ENCODE results near the gene DNAJC30.

The DNAJC30 gene

DNA sequence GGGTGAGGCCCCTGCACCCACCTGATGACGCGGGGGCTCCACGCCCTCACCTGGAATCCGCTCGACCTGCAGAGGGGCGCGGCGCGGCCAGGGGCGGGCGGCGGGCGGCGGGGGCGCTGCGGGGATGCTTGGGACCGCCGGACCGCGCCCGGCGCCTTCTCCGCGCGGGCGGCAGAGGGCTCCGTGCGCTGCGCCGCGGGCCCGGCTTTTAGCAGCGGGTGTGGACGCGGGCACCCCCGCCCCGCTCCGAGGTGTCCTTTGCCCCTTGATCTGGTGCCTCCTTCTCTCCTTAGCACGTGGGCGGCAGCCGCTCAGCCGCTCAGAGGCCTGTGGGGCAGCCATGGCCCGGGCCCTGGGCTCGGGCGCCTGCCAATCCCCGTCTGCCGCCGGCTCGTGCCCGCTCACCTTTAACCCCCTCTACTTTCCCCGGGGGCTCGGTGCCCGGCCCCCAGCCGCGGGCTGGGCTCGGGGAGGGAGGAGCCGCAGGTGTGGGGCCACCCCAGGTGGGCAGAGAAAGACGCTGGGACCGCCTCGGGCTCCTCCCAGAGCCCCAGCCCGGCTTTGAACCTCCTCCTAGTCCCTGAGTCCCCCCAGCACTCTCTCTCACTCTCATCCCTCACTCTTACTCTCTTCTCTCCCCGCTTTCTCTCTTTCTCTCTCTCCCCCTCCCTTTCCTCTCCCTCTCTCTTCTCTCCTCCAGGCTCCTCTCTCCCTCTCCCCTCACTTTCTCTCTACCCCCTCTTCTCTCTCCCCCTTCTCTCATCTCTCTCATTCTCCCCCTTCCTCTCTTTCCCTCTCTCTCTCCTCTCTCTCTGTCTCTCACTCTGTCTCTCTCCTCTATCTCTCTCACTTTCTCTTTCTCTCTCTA, 35.3 kb downstream of the DNAJC30 start:
- DNase-seq (ENCODE audit: low spot score) = no peak

DNA sequence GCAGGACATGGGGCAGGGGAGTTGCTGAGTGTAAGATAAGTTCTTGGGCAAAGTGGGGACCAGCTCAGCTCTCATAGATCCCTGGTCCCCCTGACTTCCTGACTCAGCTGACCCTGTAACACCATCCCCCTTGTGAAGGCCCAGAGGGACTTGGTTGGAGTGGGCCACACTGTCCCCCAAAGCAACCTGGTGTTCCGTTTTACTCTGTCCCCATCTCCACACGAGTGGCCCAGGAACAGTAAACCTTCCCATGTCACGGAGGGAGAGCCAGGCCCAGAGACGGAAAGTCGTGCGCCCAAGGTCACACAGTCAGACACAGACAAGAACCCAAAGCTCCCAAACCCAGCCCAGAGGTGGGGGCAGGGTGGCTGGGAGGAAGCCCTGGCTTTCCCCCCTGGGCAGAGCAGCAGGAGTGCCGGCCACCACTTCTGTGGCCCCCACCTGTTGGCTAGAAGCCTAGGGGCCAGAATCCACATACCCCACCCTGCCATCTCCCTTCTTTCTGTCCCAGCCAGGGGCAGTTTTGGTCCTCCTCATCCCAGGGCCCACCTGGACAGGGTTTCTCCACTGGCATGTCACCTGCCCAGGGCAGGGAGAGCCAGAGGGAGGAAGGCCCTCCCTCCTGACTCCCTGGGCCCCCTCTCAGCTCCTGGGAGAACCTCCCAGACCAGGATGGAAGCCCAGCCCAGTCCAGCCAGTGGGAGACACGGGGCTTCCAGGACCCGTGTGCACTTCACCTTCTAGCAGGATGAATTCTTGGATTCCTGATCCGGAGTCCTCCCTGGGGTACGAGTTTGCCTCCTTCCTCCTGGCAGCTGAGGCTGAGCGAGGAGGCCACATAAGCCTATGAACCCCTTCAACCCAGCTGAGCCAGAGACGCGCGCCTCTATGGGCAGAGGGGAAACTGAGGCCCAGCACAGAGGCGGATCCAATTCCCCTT, 36.2 kb downstream of the DNAJC30 start:
- DNase-seq (ENCODE audit: low spot score) = no peak

DNA sequence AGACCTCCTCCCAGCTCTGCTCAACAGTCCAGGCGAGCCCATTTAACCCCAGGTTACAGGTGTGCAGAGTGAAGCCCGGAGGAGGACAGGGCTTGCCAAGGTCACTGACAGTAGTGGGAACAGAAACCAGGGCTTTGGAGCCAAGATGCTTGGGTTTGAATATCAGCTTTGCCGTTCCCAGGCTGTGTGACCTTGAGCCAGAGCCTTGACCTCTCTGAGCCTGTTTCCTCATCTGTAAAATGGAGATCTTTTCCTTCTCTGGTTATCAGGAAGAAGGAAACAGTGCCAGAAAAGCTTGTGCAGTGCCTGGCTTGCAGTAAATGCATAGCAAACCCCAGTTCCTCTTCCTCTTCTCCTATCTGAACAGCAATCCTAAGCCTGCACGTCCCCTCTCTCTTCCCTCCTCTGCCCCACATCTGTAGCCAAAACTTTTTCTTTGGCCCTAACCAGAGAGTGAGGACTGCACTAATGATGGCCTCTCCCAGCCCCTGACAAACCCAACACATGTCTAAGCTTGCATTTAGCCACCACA, 37.5 kb downstream of the DNAJC30 start:
- DNase-seq (ENCODE audit: low spot score) = no peak

DNA sequence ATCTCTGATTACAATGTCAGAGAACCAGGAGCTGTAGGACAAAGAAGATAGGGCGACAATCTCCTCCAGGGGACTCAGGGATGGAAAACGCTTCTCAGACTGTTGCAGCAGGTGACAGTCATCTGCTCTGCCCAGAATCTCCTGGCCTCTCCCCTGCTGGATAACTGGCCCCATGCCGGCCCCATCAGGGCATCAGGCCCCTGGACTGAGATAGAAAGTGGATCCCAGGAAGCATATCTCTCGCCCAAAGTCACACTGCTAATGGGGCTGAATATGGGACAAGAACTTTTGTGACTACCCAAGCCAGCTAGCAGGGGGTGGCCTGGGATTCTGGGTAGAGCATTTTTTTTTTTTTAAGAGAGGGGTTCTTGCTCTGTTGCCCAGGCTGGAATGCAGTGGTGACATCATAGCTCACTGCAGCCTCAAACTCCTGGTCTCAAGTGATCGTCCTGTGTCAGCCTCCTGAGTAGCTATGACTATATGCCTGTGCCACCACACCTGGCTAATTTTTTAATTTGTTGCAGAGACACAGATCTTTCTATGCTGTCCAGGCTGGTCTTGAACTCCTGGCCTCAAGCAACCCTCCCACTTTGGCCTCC, 38.5 kb downstream of the DNAJC30 start:
- no peak for DNase-seq (ENCODE audit: low spot score)

DNA sequence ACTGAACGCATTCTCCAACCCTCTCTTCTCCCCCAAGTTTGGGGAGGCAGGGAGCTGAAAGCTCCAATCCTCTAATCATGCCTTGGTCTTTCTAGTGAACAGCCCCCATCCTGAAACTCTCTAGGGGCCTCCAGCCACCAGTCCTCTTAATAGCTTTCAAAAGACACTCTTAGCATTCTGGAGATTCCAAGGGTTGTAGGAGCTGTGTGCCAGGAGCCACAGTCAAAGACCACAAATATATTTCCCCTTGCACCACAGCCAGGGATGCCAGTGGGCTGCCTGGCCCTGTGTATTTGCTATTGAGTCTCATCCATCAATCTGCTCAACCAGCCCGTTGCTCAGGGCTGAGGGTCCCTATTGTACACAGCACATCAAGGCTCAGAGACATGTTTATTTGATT, 40.4 kb downstream of the DNAJC30 start:
- no peak for DNase-seq (ENCODE audit: low spot score)

DNA sequence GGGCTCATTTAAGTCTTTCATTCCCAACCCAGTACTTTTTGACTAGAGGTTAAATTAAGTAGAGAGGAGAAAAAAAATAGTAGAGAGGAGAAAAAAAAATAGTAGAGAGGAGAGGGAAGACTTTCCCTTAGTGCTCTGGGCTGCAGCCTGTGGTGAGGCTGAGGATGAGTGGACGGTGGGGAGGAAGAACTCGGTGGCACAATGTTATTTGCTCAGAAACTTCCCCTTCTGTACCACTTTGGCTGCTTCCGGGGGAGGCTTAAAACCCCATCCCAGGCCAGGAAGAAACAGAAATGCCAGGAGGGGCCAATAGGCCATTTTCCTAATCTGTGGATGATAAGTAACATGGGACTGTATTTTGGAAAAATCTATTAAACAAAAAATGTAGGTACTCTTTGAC, 44.3 kb downstream of the DNAJC30 start:
- DNase-seq (ENCODE audit: low spot score) = no peak

DNA sequence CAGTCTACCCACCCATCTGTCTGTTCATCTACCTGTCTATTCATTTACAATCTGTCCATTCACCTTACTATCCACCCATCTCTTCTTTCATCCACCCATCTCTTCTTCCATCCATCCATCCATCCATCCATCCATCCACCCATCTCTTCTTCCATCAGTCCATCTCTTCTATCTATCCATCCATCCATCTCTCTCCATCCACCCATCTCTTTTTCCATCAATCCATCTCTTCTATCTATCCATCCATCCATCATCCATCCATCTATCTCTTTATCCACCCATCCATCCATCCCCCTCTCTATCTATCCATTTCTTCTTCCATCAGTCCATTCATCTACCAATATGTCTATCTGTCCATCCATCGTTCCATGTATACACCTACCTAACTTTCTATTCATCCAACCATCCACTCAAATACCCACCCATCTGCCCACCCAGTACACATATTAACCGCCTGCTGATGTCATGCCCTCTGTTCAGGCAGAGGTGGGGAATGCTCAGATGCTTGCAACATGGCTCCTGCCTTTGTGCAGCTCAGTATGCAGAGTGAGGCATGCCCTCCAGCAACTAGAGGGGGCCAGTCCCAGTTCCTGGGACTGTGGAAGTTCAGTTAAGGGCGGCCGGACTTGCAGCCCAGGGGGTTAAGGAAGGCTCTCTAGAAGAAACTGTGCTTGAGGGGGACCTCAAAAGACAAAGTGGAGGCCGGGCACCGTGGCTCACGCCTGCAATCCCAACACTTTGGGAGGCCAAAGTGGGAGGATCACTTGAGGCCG, 47.6 kb downstream of the DNAJC30 start:
- no peak for DNase-seq (ENCODE audit: low spot score)

DNA sequence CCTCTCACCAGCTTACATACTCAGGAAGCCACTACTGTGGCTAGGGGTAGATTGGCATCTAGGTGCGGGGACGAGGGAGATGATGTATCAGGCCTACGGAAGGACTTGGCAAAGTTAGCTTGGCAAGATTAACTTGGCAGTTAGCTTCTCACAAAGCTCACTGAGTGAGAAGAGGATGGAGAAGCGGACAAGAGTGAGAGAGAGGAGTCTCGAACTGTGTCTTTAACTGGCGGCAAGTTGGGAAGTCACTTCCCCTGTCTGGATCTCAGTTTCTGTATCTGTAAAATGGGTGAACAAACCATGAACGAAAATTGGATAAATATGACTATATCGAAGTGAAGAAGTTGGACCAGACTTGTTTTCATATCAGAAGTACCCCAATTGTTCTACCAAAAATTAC, 49.4 kb downstream of the DNAJC30 start:
- DNase-seq (ENCODE audit: low spot score) = no peak

DNA sequence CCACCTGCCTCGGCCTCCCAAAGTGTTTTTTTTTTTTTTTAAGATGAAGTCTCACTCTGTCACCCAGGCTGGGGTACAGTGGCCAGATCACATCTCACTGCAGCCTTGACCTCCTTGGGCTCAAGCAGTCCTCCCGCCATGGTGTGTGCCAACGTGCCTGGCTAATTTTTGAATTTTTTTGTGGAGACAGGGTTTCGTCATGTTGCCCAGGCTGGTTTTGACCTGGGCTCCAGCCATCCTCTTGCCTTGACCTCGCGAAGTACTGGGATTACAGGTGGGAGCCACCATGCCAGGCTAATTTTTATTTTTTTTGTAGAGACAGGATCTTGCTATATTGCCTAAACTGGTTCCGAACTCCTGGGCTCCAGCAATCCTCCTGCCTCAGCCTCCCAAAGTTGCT, 49.9 kb downstream of the DNAJC30 start:
- DNase-seq (ENCODE audit: low spot score) = no peak

DNA sequence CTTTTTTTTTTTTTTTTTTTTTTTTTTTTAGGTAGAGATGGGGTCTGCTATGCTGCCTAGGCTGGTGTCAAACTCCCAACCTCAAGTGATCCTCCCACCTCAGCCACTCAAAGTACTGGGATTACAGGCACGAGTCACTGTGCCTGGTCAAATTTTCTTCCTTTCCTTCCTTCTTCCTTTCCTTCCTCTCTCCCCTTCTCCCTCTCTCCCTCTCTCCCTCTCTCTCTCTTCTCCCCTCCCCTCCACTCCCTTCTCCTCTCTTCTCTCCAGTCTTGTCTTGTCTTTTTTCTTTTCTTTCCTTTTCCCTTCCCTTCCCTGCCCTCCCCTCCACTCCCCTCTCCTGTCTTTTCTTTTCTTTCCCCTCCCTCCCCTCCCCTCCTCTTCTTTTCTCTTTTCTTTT, 51.7 kb downstream of the DNAJC30 start:
- DNase-seq (ENCODE audit: low spot score) = no peak
